Thoracic aorta (tissue), 2 donors: ENCODE measurements around the gene SLN. TPM values are rescaled to one million over a fixed set of nuclear protein-coding genes. Genes with fewer than 3 reads are reported as not detected.

Experiments
- ATAC-seq: fragments of 150-250 bp; one replicate; pipeline ENCODE4 v1.8.0; 2017; ENCODE audit warnings: low read depth; ENCODE audit not compliant: insufficient number of reproducible peaks, low FRiP score
- DNase-seq: peaks from one replicate; pipeline ENCODE4 v3.0.0-alpha.2; 2020; ENCODE audit warnings: low spot score
- H3K27ac ChIP-seq, 2 donors: fragments of 200-600 bp; sonication (generic); 1 replicate in 1 of 2; 2 replicates in 1 of 2; pipeline ENCODE4 v1.5.1; 2016; ENCODE audit warnings: mild to moderate bottlenecking in 2 of 2, moderate library complexity in 2 of 2
- H3K27me3 ChIP-seq: fragments of 200-600 bp; sonication (generic); replicated peaks from 2 replicates; pipeline ENCODE4 v1.6.0; 2016; ENCODE audit warnings: mild to moderate bottlenecking; ENCODE audit not compliant: insufficient read depth
- H3K36me3 ChIP-seq: fragments of 200-600 bp; sonication (generic); one replicate; pipeline ENCODE4 v1.5.1; 2016
- H3K4me1 ChIP-seq, 2 donors: fragments of 200-600 bp; sonication (generic); 1 replicate in 1 of 2; 2 replicates in 1 of 2; pipeline versions ENCODE4 v1.5.1 to v1.6.0; 2016; ENCODE audit warnings: low read depth in 2 of 2, mild to moderate bottlenecking in 1 of 2; ENCODE audit not compliant: control insufficient read depth in 1 of 2
- H3K4me3 ChIP-seq: fragments of 200-600 bp; sonication (generic); 2 replicates; pipeline ENCODE4 v1.5.1; 2016; ENCODE audit warnings: mild to moderate bottlenecking
- H3K9me3 ChIP-seq: fragments of 200-600 bp; sonication (generic); 2 replicates; pipeline ENCODE4 v1.5.1; 2016
- CTCF ChIP-seq: fragments of 200-600 bp; sonication (generic); IDR thresholded peaks from one replicate; pipeline ENCODE4 v1.5.1; 2019; ENCODE audit warnings: antibody characterized with exemption
- total RNA-seq, 2 donors: library from RNA; depleted of rRNA; stranded (reverse); fragments of >200 nt; gene quantifications; one replicate each; pipeline versions ENCODE4 v1.1.0 to v1.2.3, GENCODE V29; 2016

The SLN gene
- total RNA-seq, 2 donors from 2014 or later = 1.2 TPM; not detected in 1

DNA sequence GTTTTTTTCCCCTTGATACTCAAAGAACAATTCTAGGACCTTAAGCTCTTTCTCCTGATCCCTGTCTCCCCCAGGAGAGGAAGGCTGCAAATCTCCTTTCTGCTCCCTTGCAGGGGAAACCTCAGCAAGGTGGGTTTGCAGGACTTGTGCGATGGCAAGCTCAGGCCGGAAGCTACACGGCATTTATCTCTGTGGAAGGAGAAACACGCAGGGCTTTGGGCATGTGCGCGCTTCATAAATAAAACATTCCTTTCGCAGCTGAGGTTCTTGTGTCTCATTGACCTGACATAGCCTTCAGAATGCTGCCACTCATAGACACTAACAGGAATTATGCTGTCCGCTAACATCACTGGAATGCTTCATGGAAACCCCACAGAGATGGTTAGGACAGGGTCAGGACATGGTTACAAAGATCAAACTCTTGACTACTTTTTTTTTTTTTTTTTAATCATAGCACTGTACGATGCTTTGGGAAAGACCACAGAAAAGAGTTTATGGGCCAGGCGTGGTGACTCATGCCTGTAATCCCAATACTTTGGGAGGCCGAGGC, 42.6 kb downstream of the SLN start:
- H3K9me3 ChIP-seq = no peaks in the 10 kb centered on the region
- ATAC-seq (no peak), DNase-seq (no peak)
- TF ChIP-seq CTCF = no peak
- H3K4me3 ChIP-seq = no peak overlapping the region
- H3K4me1 ChIP-seq = no peaks in the 10 kb centered on the region
- no peak overlapping the region for H3K27ac ChIP-seq
- H3K36me3 ChIP-seq = no peaks in the 10 kb centered on the region
- no peaks in the 10 kb centered on the region for H3K27me3 ChIP-seq

GRCh38 chr11:107666911-107667613, 44.8 kb downstream of the SLN start:
- H3K27ac ChIP-seq = no peak overlapping the region
- no peak for ATAC-seq
- no peak overlapping the region for H3K4me3 ChIP-seq
- no peak for DNase-seq
- H3K4me1 ChIP-seq = no peaks in the 10 kb centered on the region
- no peaks in the 10 kb centered on the region for H3K27me3 ChIP-seq
- H3K9me3 ChIP-seq = no peaks in the 10 kb centered on the region
- TF ChIP-seq CTCF = no peak
- no peaks in the 10 kb centered on the region for H3K36me3 ChIP-seq

GRCh38 chr11:107665018-107665417, 46.8 kb downstream of the SLN start:
- H3K27ac ChIP-seq = no peak overlapping the region
- no peak for DNase-seq
- TF ChIP-seq CTCF = no peak
- no peaks in the 10 kb centered on the region for H3K4me1 ChIP-seq
- H3K4me3 ChIP-seq = no peak overlapping the region
- H3K36me3 ChIP-seq = no peaks in the 10 kb centered on the region
- H3K27me3 ChIP-seq = no peaks in the 10 kb centered on the region
- H3K9me3 ChIP-seq = no peaks in the 10 kb centered on the region
- ATAC-seq = no peak

DNA sequence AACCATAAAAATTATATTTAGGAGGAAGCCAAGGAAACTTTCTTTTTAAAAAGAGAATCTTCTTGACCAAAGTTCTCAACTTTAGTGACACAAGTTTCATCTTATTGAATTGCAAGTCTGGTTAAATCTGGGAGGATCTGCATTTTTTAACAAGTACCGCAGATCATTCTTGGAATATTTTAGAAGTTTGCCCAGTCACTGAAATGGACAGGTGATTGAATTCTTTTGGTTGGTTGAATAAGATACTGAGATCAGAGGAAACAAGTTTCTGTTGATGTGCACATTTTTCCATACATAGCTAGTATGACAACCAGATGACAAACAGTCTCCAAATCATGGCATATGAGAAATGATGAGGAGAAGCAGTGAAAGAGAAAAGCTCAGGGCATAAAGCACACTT, 50.2 kb downstream of the SLN start:
- DNase-seq (no peak), ATAC-seq (no peak)
- Histone ChIP-seq H3K9me3 (no peaks in the 10 kb centered on the region), H3K4me3 (no peak overlapping the region), H3K27me3 (no peaks in the 10 kb centered on the region), H3K4me1 (no peaks in the 10 kb centered on the region), H3K27ac (no peak overlapping the region), H3K36me3 (no peaks in the 10 kb centered on the region)
- TF ChIP-seq CTCF = no peak

DNA sequence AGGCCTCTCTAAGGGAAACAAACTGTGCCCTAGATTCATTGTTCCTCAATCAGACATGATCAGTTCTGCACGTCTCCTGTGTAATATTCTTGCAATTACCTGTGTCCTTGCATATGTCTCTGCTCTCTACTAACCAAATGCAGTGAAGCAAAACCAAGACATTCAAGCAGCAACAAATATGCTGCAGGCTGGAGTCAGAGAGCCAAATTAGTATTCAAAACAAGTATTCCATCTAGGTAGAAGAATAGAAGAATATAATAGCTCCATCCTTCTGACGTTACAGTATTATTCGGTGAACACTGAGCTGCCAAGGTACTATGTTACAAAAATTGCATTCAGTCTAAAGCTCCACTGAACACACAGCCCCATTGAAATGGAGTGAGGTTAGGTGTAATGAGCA, 51.8 kb downstream of the SLN start:
- Histone ChIP-seq H3K27me3 (no peaks in the 10 kb centered on the region), H3K4me3 (no peak overlapping the region), H3K4me1 (no peaks in the 10 kb centered on the region), H3K9me3 (no peaks in the 10 kb centered on the region), H3K36me3 (no peaks in the 10 kb centered on the region), H3K27ac (no peak overlapping the region)
- ATAC-seq (no peak), DNase-seq (no peak)
- TF ChIP-seq CTCF = no peak
